ENCODE measurements around the gene DLGAP1. TPM values are rescaled to one million over a fixed set of nuclear protein-coding genes. Genes with fewer than 3 reads are reported as not detected.
"Not testable (repeated sequence)": the region's sequence is repeated elsewhere in the genome, so short reads cannot be mapped to it uniquely, and the experiment has no call there.

The DLGAP1 gene
- total and polyA plus RNA-seq, 4 donors: 0.06 to 1.2 (median 0.17) TPM; not detected in 1

GRCh38 chr18:3580523-3581025 is 874.5 kb downstream of the DLGAP1 start:
- not testable (repeated sequence) for DNase-seq (ENCODE audit: low spot score)

GRCh38 chr18:3579701-3580100 is 875.4 kb downstream of the DLGAP1 start:
- WGBS: 87% methylated on average over 4 of the region's 4 CpGs
- H3K9me3 ChIP-seq (ENCODE audit: control insufficient read depth in 4 of 4, low read length in 3 of 4): no peaks in the 10 kb centered on the region
- no peaks in the 10 kb centered on the region for H3K27me3 ChIP-seq (ENCODE audit: control insufficient read depth in 4 of 4, insufficient read depth in 4 of 4, low read length in 3 of 4)
- H3K4me3 ChIP-seq (ENCODE audit: low read depth in 1 of 3, low read length in 3 of 3): no peak overlapping the region
- no peak overlapping the region for H3K27ac ChIP-seq (ENCODE audit: low read depth in 1 of 2, low read length in 2 of 2)
- H3K9ac ChIP-seq (ENCODE audit: low read depth in 1 of 2, low read length in 2 of 2): no peak overlapping the region
- no peak for TF ChIP-seq HNF4G (IDR thresholded peaks at IDR 0.05)
- no peak for TF ChIP-seq MAX (IDR thresholded peaks at IDR 0.05)
- no peak for TF ChIP-seq FOXA2 (IDR thresholded peaks at IDR 0.05)
- no peak for TF ChIP-seq YY1 (IDR thresholded peaks at IDR 0.05)
- TF ChIP-seq RXRA (IDR thresholded peaks at IDR 0.05): no peak
- TF ChIP-seq ZBTB33 (IDR thresholded peaks at IDR 0.05): no peak
- TF ChIP-seq REST (IDR thresholded peaks at IDR 0.05): no peak
- no peak for TF ChIP-seq RAD21 (IDR thresholded peaks at IDR 0.05)
- TF ChIP-seq HNF4A (conservative IDR thresholded peaks at IDR 0.05): no peak
- no peak for TF ChIP-seq NR2F2 (IDR thresholded peaks at IDR 0.05)
- no peak for TF ChIP-seq FOXA1 (IDR thresholded peaks at IDR 0.05)
- no peak for TF ChIP-seq TAF1 (conservative IDR thresholded peaks at IDR 0.05)
- TF ChIP-seq ATF3 (IDR thresholded peaks at IDR 0.05): no peak
- no peak for TF ChIP-seq GABPA (IDR thresholded peaks at IDR 0.05 in 1 of 2, conservative IDR thresholded peaks at IDR 0.05 in 1 of 2)
- no peaks in the 10 kb centered on the region for H3K36me3 ChIP-seq (ENCODE audit: control insufficient read depth in 4 of 4, insufficient read depth in 3 of 4, low read depth in 1 of 4, low read length in 3 of 4)
- H3K4me1 ChIP-seq (ENCODE audit: control insufficient read depth in 4 of 4, insufficient read depth in 4 of 4, low read length in 3 of 4): no peaks in the 10 kb centered on the region
- no peak for DNase-seq (ENCODE audit: low spot score)

More at GRCh38 chr18:3580523-3581025, 874.5 kb downstream of the DLGAP1 start:
- not testable (repeated sequence) for H3K36me3 ChIP-seq (ENCODE audit: control insufficient read depth in 4 of 4, insufficient read depth in 3 of 4, low read depth in 1 of 4, low read length in 3 of 4); H3K27ac ChIP-seq (ENCODE audit: low read depth in 1 of 2, low read length in 2 of 2); H3K9me3 ChIP-seq (ENCODE audit: control insufficient read depth in 4 of 4, low read length in 3 of 4); H3K4me1 ChIP-seq (ENCODE audit: control insufficient read depth in 4 of 4, insufficient read depth in 4 of 4, low read length in 3 of 4); H3K27me3 ChIP-seq (ENCODE audit: control insufficient read depth in 4 of 4, insufficient read depth in 4 of 4, low read length in 3 of 4); H3K4me3 ChIP-seq (ENCODE audit: low read depth in 1 of 3, low read length in 3 of 3); H3K9ac ChIP-seq (ENCODE audit: low read depth in 1 of 2, low read length in 2 of 2)
- WGBS: 95% methylated on average over 20 of the region's 22 CpGs

Measured in liver (tissue), 9 donors.